Dedifferentiated amniotic fluid mesenchymal stem cell (primary cell): ENCODE measurements around the gene COL13A1.

Experiments
- DNase-seq: peaks from one replicate; pipeline ENCODE4 v3.0.0-alpha.2; 2016; ENCODE audit errors: extremely low spot score

Gene COL13A1

GRCh38 chr10:69963835-69964710 is 162.4 kb downstream of the COL13A1 start:
- DNase-seq: no peak

- DNase-seq: no peak
Measured at GRCh38 chr10:69965086-69965485, 163.4 kb downstream of the COL13A1 start.

- peak; percentile 21 for DNase-seq
Measured at GRCh38 chr10:69965919-69966662, 164.4 kb downstream of the COL13A1 start.

- DNase-seq: no peak
Measured at GRCh38 chr10:69968830-69969229, 167.1 kb downstream of the COL13A1 start.

- no peak for DNase-seq
Measured at GRCh38 chr10:69969977-69970376, 168.3 kb downstream of the COL13A1 start.

- no peak for DNase-seq
Measured at GRCh38 chr10:69972981-69973397, 171.3 kb downstream of the COL13A1 start.

GRCh38 chr10:69973678-69974077 is 172.0 kb downstream of the COL13A1 start:
- DNase-seq: no peak

- DNase-seq: peak; percentile 88
Measured at GRCh38 chr10:69974551-69975155, 172.9 kb downstream of the COL13A1 start.

- no peak for DNase-seq
Measured at GRCh38 chr10:69976795-69977546, 175.3 kb downstream of the COL13A1 start.

GRCh38 chr10:69979174-69979573 is 177.5 kb downstream of the COL13A1 start:
- DNase-seq: no peak

GRCh38 chr10:69980672-69981071 is 179.0 kb downstream of the COL13A1 start:
- no peak for DNase-seq

- DNase-seq: peak; percentile 24
Measured at GRCh38 chr10:69988094-69988493, 186.4 kb downstream of the COL13A1 start.

GRCh38 chr10:69991151-69991550 is 189.4 kb downstream of the COL13A1 start:
- no peak for DNase-seq

GRCh38 chr10:69994262-69994661 is 192.6 kb downstream of the COL13A1 start:
- no peak for DNase-seq

GRCh38 chr10:69996611-69997010 is 194.9 kb downstream of the COL13A1 start:
- DNase-seq: no peak

GRCh38 chr10:70000262-70000661 is 198.6 kb downstream of the COL13A1 start:
- no peak for DNase-seq

GRCh38 chr10:70007116-70007820 is 205.6 kb downstream of the COL13A1 start:
- no peak for DNase-seq
